Skin of body (tissue), 2 donors: Measurements from ENCODE around the gene PHACTR1. TPM values are rescaled to one million over a fixed set of nuclear protein-coding genes. Genes with fewer than 3 reads are reported as not detected.

Source experiments
- DNase-seq: peaks from one replicate; lab custom pipeline; 2025; lab: John Stamatoyannopoulos, UW
- total RNA-seq: library from RNA; depleted of rRNA; stranded (reverse); fragments of >200 nt; gene quantifications from one replicate; pipeline ENCODE4 v1.2.3, GENCODE V29; 2014

Gene PHACTR1
- total RNA-seq, 1 donor from 2014 or later: 12.7 TPM

- DNase-seq: no peak
Measured at GRCh38 chr6:12987783-12988182, 271.2 kb downstream of the PHACTR1 start.

GRCh38 chr6:12990162-12990561, 273.6 kb downstream of the PHACTR1 start:
- no peak for DNase-seq

- no peak for DNase-seq
Measured at GRCh38 chr6:12991435-12991834, 274.9 kb downstream of the PHACTR1 start.

- no peak for DNase-seq
Measured at GRCh38 chr6:12992770-12993169, 276.2 kb downstream of the PHACTR1 start.

GRCh38 chr6:12993283-12993898, 276.8 kb downstream of the PHACTR1 start:
- DNase-seq: no peak

GRCh38 chr6:12995419-12995818, 278.9 kb downstream of the PHACTR1 start:
- no peak for DNase-seq

GRCh38 chr6:13000537-13000936, 284.0 kb downstream of the PHACTR1 start:
- no peak for DNase-seq

- DNase-seq: no peak
Measured at GRCh38 chr6:13001927-13002326, 285.4 kb downstream of the PHACTR1 start.

- DNase-seq: no peak
Measured at GRCh38 chr6:13004601-13005000, 288.0 kb downstream of the PHACTR1 start.

GRCh38 chr6:13005994-13006393, 289.4 kb downstream of the PHACTR1 start:
- DNase-seq: no peak

GRCh38 chr6:13006578-13007300, 290.2 kb downstream of the PHACTR1 start:
- DNase-seq: no peak

GRCh38 chr6:13007744-13008143, 291.2 kb downstream of the PHACTR1 start:
- no peak for DNase-seq

- no peak for DNase-seq
Measured at GRCh38 chr6:13009031-13009430, 292.5 kb downstream of the PHACTR1 start.

- DNase-seq: no peak
Measured at GRCh38 chr6:13009461-13009860, 292.9 kb downstream of the PHACTR1 start.

- DNase-seq: no peak
Measured at GRCh38 chr6:13011612-13012146, 295.1 kb downstream of the PHACTR1 start.

GRCh38 chr6:13012296-13012695, 295.7 kb downstream of the PHACTR1 start:
- no peak for DNase-seq

- no peak for DNase-seq
Measured at GRCh38 chr6:13012977-13013680, 296.6 kb downstream of the PHACTR1 start.

GRCh38 chr6:13013681-13014503, 297.3 kb downstream of the PHACTR1 start:
- DNase-seq: peak; percentile 26

- no peak for DNase-seq
Measured at GRCh38 chr6:13014504-13015378, 298.2 kb downstream of the PHACTR1 start.

- DNase-seq: no peak
Measured at GRCh38 chr6:13015379-13015681, 298.8 kb downstream of the PHACTR1 start.

GRCh38 chr6:13024616-13025015, 308.0 kb downstream of the PHACTR1 start:
- DNase-seq: no peak
